CMK (cell line): Measurements from ENCODE around the gene XPO6.
A peak's percentile ranks its signal among the peaks of the same experiment; 100 is the strongest.
"Not testable (repeated sequence)": the region's sequence is repeated elsewhere in the genome, so short reads cannot be mapped to it uniquely, and the experiment has no call there.

ENCODE experiments used
- DNase-seq: peaks from one replicate; pipeline ENCODE4 v3.0.0-alpha.2; 2010; ENCODE audit warnings: low read depth

XPO6 gene

GRCh38 chr16:28211758-28212531 lies at the start of gene XPO6:
XPO6 (minus strand) TSS chr16:28211965; CDS start chr16:28211368, 597 bp downstream.
- peak; percentile 86 for DNase-seq

- DNase-seq, result no peak
Observed at GRCh38 chr16:28260193-28260592, 48.4 kb upstream of the XPO6 start.

DNA sequence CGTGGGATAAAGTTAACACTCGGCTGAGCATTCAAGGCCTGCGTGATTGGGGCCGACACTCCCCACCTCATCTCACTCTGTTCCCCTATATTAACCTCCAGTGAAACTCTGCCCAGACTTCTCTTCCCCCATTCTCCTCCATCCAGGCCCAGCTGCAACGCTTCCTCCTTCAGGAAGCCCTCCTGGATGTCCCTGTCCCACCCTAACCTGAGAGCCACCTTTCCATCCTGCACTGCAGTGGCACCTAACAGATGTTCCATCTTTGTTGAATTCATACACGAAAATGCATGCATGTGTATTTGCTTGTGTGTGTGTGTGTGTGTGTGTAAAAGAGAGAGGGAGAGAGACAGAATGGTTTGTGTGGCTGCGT lies 48.0 kb upstream of the XPO6 start:
- no peak for DNase-seq

DNA sequence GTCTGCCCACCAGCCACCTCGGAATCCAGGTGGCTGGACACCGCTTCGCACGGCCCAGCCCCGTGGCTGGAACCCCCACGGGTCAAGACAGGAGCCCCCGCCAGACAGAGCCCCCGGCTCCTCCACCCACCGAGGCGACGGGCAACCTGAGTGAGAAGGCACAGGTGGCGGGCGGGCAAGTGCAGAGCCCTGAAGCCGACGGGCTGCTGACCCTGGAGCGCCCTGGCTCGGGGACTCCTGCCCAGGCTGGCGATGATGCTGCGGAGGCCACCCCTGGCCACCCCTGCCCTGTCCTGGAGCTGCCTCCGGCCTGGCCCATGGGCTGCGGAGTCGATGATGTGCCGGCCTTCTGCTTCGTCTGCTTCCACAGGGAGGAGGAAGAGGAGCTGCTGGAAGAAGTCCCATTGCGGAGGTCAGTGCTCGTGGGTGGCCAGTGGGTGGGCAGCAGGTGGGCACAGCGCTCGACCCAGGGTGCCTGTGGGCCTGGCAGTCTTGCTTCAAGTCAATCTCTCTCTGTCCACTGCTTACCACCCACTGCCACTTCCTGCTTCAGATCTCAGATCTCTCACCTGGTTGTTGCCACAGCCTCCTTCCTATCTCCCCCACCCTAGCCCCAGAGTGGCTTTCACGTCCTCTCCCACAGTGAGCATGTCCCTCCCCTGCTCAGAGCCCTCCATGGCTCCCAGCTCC lies 47.5 kb upstream of the XPO6 start:
- no peak for DNase-seq

GRCh38 chr16:28258567-28258966 lies 46.8 kb upstream of the XPO6 start:
- no peak for DNase-seq

GRCh38 chr16:28257256-28257655 lies 45.5 kb upstream of the XPO6 start:
- no peak for DNase-seq

GRCh38 chr16:28255838-28256237 lies 44.1 kb upstream of the XPO6 start:
- DNase-seq, result no peak

DNA sequence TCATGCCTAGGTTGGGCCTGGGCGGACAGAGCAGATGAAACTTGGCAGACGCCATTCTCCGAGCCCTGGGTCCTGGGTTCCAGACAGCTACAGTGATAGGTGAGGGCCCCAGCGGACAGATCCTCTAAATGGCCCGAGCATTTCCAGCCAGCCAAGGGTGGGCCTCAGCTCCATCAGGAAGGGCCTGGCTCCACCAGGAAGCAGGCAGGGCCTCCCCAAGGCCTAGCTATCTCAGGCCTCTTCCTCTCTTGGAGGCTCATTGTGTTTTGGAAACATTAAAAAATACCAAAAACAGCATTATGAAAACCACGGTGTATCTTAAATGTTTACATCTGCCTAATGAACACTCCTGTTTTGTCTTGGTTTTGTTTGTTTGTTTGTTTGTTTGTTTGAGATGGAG lies 42.4 kb upstream of the XPO6 start:
- no peak for DNase-seq

DNA sequence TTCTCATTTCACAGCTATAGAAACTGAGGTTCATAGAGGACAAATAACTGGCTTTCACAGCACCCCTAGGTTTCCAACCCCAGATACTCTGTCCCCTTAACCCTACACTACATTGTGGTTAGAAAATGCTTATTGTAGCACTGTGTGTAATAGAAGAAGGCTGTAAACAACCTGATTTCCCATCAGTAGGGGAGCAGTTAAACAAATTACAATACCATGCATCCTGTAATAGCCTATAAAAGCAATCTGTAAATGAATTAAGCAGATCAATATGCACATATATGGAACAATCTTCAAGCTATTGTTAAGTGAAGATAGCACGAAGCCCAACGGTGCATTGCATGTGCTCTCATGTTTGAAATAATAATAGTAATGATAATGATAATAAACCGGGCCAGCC lies 39.2 kb upstream of the XPO6 start:
- no peak for DNase-seq

DNA sequence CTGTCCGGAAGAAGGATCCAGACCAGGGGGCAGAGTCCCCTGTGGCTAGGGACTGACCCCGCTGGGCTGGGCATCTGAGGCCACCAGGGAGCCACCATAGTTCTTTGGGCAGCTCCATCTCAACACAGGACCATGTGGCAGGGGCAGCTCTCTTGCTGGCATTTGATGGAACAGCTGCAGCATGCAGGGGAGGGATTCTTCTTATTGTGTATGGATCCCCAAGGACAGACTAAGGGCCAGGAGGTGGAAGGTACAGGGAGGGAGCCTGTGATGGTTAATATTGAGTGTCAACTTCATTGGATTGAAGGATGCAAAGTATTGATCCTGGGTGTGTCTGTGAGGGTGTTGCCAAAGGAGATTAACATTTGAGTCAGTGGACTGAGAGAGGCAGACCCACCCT lies 37.7 kb upstream of the XPO6 start:
- not testable (repeated sequence) for DNase-seq

GRCh38 chr16:28241924-28242323 lies 30.2 kb upstream of the XPO6 start:
- DNase-seq, result no peak

GRCh38 chr16:28237754-28238357 lies 26.1 kb upstream of the XPO6 start:
- peak; percentile 68 for DNase-seq

- DNase-seq, result no peak
Observed at GRCh38 chr16:28231763-28232162, 20.0 kb upstream of the XPO6 start.

DNA sequence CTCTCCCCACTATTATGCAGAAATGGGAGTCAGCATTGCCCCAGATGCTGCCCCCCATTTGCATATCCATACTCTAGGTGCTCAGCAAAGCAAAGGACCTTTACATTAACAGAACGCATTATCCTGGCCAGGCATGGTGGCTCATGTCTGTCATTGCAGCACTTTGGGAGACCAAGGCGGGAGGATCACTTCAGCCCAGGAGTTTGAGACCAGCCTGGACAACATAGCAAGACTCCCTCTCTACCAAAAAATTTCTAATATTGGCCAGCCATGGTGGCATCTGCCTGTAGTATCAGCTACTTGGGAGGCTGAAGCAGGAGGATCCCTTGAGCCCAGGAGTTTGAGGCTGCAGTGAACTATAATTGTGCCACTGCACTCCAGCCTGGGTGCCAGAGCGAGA lies 12.1 kb upstream of the XPO6 start:
- not testable (repeated sequence) for DNase-seq

DNA sequence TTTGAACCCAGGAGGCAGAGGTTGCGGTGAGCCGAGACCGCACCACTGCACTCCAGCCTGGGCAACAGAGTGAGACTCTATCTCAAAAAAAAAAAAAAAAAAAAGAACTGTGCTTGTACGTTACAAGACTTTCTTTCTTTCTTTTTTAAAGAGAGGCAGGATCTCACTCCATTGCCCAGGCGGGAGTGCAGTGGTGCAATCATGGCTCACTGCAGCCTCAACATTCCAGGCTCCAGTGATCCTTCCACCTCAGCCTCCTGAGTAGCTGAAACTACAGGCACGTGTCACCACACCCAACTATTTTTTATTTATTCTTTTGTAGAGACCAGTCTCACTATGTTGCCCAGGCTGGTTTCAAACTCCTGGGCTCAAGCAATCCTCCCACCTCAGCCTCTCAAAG lies 8.0 kb upstream of the XPO6 start:
- DNase-seq, result not testable (repeated sequence)

DNA sequence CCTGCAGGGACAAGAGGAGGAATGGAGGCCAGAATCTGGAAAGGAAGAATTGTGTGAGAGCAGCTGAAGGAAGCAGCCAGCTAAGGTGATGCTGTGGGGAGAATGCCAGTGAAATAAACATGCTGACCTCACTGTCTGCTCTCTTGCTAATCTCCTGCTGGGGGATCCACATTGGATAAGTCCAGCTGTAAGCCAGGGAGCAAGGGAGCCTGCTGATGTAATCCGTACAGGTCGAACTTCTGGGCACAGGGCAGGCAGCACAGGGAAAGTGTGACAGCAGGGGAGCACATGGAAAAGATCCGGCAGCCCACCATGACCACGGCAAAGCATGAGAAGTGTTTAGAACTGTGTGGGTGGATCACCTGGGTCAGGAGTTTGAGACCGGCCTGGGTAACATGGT lies 7.5 kb upstream of the XPO6 start:
- no peak for DNase-seq

DNA sequence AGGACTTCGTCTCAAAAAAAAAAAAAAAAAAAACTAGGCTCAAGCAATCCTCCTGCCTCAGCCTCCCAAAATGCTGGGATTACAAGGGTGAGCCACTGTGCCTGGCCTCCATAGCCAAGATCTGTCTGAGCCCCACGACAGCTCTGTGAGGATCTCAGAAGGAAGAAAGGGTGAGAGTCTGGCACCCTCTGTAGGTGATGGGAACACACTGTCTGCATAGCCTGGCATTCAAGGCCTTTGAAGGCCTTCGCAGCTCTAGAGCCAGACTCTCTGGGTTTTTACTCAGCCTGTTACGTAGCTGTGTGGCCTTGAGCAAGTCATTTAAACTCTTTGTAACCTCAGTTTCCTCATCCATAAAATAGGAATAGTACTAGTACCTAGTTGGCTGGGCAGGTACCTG lies 6.3 kb upstream of the XPO6 start:
- DNase-seq, result no peak

- DNase-seq, result no peak
Observed at GRCh38 chr16:28217326-28217725, 5.6 kb upstream of the XPO6 start.

GRCh38 chr16:28213396-28213795 lies 1.6 kb upstream of the XPO6 start:
- DNase-seq, result no peak

GRCh38 chr16:28212532-28212873 lies 738 bp upstream of the XPO6 start:
- no peak for DNase-seq

GRCh38 chr16:28210979-28211588 lies 681 bp downstream of the XPO6 start:
- peak; percentile 42 for DNase-seq

DNA sequence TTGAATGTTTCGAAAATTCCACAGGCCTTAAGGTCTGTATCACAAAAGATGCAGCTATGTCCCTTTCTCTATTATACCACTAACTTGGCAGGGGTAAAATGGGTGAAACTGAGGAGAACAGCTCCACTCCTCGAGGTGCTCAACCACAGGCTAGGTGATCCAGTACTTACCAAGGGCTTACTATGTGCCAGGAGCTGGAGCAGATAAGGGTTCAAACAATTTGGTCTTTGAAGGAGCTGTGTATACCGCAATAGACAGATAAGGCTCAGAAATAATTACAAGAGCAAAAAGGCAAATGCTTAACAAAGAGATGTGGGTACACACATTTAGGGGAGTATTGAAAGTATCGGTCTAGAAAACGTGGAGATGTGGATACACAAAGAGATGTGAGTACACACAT lies 1.5 kb downstream of the XPO6 start:
- no peak for DNase-seq

DNA sequence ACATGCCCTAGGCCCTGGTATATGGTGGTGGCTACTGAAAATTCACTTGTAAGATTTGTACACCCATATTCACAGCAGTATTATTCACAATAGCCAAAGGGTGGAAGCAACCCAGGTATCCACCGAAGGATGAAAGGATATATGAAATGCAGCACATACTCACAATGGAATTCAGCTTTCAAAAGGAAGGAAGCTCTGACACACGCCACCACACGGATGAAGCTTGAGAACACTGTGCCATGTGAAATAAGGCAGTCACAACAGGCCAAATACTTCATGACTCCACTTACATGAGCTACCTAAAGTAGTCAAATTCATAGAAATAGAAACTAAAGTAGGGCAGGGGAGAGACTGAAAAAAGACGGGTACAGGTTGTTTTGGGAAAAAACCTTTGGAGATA lies 2.9 kb downstream of the XPO6 start:
- no peak for DNase-seq
